CD4-positive, alpha-beta T cell treated with Interleukin-21 for 1 hour (primary cell): ENCODE data around the gene TRIM10.

Experiments used
- DNase-seq: peaks from one replicate; pipeline ENCODE4 v3.0.0-alpha.2; 2020

TRIM10 gene, protein sequence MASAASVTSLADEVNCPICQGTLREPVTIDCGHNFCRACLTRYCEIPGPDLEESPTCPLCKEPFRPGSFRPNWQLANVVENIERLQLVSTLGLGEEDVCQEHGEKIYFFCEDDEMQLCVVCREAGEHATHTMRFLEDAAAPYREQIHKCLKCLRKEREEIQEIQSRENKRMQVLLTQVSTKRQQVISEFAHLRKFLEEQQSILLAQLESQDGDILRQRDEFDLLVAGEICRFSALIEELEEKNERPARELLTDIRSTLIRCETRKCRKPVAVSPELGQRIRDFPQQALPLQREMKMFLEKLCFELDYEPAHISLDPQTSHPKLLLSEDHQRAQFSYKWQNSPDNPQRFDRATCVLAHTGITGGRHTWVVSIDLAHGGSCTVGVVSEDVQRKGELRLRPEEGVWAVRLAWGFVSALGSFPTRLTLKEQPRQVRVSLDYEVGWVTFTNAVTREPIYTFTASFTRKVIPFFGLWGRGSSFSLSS

DNA sequence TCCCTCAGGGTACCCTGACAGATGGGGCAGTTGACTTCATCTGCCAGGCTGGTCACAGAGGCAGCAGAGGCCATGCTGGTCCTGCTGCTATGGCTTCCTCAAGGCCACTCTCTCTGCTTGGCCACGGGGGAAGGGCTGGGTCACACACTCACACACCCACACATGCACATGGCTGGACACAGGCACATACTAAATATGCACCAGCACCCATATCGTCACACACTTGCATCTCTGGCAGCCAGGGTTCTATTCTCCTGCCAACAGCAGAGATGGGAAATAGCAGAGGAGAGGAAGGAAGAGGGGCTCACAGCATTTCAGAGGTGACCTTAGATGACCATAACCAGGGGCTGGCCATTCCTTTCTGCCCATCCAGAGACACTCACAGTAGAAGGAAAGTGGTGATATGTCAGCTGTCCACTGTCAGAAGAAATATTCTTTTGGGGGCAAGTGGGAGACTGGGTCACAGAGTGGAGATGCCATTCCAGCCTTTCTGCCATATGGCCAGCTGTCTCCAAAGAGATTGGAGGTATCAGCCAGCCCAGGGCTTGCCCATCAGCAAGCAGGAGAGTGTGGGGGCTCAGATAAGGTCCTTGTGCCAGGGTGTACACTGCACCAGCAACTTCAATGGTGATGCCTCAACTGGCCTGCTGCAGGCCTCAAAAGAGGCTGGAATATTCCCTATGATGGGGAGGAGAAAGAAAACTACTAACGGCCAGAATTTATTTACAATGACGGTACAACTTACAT lies at the start of gene TRIM10:
Gene TRIM10, minus strand, starts transcription at position 427 of the 747 bp plus-strand sequence. Its CDS starts 353 bp downstream, at position 74.
- no peak for DNase-seq

DNA sequence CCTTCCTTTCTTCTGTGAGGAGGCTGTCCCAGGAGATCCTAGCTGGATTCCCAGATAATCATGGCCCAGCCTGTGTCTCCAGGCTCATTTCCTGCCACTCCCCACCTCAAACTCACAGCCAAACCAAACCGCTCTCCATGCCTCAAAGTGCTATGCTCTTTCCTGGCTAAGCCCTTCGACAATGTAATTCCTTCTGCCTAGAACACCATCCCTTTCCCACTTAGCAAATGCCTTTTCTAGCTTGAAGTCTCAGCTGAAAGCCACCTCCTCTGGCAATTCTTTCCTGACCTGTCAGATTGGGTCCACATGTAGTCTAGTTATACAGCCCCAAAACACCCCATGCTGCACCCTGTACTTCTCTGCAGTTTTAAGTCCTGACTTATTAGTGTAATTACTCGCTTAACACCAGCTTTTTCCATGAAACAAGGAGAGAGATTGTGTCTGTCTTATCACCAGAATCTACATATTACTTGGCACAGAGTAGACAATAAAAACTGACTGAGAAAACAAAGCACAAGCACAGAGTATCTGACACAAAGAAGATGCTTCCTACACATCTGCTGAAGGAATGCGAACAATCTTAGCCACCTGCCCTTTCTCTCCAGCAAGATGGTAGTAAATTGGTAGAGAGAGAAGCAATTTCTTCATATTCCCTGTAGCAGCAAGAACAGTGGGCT lies 46.7 kb upstream of the TRIM10 start:
- DNase-seq: no peak

DNA sequence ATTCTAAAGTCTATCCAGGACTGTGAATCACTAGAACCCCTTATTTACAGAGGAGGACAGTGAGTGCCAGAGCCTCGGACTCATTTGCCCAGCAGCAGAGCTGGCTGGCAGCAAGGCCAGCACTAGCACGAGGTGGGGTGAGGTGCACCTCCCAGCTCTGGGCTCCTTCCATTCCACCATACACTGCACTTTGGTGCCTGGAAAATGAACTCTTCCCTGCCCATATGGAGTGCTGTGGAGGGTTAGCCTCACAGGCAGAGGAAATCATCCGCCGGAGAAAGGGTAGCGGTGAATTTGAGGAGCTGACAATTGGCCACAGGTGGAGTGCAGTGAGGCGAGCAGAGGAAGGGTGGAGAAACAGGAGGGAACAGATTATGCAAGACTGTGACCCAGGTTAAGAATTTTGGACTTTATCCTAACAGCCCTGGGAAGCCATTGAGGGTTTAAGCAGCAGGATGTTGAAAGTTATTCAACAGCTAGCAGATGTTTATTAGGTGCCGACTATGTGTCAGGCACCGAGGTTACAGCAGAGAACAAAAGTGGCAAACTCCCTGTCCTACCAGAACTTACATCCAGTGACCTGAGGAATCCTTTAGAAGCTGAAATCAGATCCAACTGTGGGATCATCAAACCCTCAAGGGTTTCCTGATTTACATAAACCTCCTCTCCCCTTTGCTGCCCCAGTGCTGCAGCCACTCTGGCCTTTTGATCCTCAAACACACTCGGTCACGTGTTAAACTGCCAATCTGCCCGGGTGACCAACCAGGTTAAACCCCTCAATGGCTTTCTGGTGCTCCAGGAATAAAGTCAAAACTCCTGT lies 46.0 kb upstream of the TRIM10 start:
- no peak for DNase-seq

DNA sequence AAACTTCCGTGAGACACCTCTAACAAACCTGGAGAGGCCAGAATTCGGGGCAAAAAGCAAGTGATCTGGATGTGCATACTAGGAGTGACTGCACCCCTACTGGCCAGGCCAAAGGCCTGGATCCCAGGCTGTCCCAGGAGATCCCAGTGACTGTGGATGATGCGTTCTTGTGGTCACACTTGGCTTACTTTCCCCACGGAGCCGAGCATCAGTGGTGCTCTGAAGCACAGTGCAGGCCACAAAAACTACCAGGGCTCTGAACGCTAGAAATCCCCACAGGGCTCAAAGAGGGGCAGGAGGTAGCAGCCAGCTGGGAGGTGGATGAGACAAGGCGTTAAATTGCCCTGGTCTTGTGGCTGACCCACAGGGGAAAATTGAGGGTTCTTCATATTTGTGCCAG lies 45.1 kb upstream of the TRIM10 start:
- DNase-seq: no peak

DNA sequence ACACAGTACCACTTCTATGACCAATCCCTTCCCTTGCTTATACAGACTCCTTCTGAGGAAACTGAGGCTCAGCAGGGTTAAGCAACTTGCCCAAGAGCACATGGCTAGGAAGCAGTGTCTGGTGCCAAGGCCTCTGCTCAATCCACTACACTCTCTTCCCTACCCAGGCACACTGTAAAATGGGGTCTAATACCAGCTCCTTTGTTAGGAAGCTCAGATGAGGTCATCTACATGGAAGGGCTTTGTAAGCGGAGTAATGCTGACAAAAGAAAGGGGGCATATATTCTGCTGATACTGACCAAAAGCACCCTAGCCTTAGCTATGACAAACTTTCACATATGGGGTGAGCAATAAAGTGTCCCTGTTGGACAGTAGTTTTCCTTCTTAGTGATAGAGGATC lies 43.1 kb upstream of the TRIM10 start:
- no peak for DNase-seq

DNA sequence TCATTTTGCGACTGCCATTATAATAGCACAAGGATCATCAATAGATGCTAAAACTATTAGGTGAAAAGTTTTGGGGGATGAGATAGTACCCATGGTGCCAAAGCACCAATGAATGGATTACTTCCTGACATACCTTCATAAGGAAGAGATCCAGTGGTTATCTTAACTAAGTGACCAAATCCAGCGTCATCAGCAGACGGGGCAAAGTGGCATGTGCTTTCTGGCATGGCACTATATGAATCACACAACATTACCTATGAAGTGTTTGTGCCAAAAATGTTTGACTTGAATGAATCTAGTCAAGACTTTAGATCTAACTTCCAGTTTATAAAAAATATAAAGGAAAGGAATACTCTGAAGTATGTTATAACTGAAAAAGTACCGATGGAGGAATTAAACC lies 41.4 kb upstream of the TRIM10 start:
- no peak for DNase-seq

DNA sequence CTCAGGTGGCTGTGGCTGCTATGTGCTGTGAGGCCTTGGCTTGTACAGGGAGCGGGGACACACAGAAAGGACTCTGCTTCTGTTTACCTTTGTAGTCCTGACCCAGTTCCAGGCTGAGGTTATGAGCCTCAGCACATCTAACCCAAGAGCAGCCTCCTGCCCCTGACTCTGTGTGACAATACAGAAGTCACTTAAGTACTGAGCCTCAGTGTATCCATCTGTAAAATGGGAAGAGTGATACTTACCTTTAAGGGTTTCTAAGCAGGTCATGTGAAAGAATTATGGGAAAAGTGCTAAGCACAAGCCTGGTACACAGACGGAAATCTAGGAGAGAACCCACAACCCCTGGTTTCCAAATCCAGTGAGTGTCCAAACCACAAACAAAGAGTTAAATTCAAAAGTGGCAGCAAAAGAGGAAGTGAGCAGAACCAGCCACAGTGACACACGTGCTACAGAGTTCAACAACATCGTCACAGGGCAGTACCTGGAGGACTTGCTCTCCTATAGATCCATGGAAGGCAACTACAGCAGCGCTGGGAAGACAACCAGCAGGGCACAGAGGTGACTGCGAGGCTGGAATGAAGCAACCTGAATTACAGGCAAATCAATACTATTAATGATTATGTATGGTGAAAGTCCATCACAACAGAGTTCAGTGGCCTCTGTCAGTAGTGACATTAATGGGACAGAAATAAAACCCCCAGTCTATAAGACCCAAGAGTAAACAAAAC lies 39.7 kb upstream of the TRIM10 start:
- DNase-seq: no peak

DNA sequence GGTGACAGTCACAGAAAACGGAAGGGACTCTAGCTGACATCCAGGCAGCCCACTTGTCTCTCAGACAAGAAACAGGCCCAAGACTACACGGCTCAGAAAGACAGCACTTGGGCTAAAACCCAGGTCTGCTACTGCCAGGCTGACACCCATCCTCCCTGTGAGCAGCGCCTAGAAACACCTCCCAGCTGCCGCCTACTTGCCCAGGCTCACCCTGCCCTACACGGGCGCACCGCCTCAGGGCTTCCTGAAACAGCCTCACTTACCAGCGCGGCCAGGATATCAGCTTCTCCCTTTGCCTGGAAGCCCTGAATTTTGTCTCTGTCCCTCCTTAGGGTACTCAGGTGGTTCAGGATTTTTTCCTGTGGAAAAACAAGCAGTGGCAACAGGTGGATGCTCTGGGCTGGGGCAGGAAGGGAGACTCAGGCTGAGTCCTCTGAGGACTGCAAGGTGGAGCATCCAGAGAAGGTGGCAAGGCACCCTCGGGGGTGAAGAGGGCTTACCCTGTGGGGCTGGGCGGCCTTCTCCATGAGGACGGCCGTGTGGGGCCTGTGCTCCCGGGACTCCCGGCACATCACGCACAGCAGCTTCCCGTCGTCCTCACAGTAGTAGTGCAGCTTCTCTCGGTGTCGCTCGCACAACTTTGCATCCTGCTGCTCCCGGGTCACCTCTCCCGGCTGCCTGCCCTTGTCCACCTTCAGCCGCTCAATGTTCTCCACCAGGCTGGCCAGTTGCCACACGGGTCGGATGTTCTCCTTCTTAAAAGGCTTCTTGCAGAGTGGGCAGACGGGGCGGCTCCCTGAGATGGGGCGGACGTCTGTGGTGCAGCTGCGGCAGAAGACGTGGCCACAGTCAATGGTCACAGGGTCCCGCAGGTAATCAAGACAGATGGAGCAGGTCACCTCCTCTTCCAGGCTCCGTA lies 37.4 kb upstream of the TRIM10 start:
- DNase-seq: no peak

DNA sequence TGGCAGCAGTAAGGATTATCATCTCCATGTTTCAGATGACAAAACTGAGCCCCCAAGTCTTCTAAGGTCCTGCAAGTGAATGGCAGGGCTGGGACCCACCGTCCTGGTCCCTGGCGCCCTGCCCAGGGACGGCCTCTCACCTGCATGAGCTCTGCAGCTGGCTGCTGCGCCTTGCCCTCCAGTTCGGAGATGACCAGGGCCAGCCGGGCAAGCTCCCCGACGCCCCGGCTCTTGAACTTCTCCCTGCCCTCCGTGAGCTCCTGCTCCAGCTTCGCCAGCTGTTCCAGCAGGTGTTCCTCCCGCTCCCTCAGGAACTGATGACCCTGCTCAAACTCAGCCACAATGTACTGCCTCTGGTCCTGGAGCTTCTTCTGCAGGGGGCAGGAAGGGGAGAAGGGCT lies 35.4 kb upstream of the TRIM10 start:
- no peak for DNase-seq

DNA sequence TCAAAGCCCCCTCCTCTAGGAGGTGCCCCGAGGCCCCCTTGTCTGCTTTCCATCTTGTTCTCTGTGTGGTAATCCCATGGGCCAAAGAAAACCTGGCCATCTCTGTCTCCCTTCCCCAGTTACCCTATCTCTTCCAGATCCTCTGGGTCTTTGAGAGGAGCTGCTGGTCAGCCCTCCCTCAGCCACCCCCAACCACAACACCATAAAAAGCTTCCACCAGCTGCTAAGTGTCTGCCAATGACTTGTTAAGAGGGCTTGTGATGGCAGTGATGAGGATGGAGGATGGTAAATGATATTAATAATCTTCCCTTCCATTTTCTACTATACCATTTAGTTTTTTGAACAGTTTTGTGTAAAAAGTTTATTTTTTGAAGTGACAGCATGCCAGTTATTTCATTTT lies 34.9 kb upstream of the TRIM10 start:
- DNase-seq: no peak

DNA sequence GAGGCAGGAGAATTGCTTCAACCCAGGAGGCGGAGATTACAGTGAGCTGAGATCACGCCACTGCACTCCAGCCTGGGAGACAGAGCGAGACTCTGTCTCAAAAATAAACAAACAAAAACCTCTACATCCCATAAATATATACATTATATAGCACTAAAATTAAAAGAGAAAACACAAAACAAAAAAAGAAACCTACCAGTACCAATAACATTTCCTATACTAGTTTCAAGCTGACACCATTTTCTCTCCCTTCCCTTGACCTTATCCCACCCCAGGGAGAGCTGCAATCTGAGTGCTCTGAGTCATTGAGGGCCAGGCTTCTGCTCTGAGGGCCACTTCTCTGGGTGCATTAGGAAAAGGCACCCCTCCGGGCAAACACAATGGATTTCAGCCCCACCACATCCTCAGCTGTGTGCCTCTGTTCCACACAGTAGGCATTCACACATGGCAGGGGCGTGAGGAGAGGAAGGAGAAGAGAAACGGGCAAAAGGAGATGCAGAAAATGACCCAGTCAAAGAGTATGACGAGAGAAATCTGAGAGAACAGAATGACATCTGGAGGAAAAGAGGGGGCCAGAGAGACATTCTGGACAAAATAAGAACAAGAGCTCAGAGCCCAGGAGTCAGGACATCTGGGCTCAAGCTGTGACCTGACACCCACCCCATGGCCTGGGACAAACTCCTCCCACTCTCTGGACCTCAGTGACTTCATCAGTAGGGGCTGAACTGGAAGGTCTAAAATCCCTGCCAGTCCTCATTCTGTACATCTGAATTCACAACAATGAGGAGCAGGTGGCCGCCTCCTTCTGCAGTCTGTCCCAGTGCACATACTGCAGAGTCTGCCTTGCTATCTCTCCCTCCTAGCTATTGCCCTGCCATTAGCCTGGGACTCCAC lies 34.0 kb upstream of the TRIM10 start:
- DNase-seq: no peak

DNA sequence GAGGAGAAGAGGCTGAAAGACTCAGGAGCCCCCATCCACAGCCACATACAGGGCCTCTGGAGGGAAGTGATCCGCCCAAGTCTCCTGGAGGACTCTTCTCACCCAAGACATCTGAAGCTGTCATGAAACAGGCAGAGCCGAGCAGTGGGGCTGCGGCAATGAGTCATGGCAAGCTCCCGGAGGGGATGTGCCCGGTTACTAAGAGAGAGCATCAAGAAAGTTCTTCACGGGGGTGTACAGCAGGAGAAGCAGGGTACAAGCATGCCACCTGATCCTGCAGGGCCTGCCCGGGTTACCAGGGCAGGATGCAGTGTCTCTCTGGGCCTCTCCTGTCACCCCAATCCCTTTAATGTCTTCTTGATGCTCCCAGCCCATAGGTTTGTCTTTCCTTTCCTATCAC lies 31.1 kb upstream of the TRIM10 start:
- no peak for DNase-seq

DNA sequence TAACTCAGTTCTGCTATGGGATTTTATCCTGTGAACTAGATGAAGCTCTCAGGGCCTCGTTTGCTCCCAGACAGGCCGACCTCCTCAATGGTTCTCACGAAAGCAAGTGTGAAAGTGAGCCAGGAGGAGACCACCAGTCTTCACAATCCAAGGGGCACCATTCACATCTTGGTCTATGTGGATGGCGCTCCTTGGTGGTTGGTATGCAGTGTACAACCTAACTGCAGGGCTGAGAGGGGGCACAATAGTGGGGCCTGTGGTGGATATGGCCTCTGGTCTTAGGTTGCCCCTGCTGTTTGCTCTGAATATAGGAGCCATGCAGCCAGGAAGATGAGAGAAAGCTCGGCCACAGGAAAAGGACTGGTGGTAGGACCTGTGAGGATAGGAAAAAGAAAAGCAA lies 27.5 kb upstream of the TRIM10 start:
- no peak for DNase-seq

DNA sequence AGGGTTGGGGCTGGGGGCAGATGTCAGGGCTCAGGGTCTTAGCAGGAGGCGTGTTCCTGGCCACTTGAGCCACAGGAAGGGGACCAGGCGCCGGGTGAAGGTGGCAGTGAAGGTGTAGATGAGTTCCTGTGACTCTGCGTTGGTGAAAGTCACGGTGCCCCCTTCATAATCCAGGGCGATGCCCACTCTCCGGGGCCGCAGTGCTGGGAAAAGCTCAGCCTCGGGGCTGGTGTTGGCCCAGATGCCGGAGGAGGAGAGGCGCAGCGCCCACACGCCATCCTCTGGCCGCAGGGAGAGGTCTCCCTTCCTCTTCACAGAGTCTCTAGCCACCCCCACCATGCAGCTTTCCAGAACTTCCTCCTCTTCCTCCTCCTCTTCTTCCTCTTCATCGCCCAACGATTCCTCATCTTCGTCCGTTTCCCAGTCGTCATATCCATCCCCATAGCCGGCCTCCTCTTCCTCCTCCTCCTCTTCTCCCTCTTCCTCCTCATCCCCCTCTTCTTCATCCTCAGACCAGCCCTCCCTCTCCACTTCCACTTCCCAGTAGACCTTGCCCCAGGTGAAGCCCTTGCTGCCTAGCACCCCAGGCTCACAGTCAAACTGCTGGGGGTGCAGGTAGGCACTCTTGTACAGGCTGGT lies 25.0 kb upstream of the TRIM10 start:
- no peak for DNase-seq

DNA sequence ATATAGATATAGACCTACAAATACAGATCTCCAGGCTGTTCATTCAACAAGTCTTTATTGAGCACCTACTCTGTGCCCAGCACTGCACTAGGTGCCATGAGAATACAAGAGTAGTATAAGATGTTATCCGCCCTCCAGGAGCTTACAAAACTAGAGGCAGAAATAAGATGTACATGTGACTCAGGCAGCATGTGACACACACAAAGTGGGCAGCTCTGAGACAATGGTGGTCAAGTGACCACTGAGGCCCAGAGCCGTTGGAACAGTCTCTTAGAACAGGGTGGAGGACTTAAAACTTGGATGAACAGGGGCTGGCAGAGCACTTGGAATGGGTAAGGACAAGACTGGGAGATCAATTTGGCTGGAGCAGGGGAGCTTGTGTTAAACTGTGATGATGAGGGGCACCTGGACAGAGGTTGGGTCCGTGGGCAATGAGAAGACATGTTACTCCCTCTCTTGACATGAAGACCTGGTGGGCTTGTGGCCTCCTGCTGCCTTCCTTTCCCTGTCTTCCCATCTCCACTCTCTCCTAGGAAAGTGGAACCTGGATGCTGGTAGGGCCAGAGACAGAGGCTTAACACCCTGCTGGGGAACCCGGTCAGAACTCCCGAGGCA lies 23.5 kb upstream of the TRIM10 start:
- no peak for DNase-seq

DNA sequence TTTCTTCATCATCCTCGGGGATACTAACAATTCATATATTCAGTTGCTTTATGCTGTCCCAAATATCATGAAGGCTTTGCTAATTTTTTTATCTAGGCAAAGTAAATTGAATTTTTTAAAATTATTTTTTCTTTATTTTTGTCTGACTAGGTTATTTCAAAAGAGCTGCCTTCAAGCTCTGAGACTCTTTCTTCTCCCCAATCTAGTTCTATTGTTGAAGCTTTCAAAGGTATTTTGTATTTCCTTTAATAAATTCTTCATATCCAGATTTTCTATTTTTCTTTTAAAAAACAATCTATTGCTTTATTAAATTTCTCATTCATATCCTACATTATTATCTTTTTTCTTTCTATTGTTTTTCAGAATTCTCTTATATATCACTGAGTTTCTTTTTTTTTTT lies 19.1 kb upstream of the TRIM10 start:
- no peak for DNase-seq

DNA sequence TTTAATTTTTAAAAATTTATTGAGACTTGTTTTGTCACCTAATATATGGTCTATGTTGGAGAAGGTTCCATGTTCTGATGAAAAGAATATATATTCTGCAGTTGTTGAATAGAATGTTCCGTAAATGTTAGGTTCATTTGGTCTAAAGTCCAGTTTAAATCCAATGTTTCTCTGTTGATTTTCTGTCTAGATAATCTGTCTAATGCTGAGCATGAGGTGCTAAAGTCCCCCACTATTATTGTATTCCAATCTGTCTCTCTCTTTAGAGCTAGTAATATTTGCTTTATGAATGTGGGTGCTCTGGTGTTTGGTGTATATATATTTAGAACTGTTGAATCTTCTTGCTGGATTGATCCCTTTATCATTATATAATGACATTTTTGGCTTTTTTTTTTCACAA lies 17.8 kb upstream of the TRIM10 start:
- DNase-seq: no peak

DNA sequence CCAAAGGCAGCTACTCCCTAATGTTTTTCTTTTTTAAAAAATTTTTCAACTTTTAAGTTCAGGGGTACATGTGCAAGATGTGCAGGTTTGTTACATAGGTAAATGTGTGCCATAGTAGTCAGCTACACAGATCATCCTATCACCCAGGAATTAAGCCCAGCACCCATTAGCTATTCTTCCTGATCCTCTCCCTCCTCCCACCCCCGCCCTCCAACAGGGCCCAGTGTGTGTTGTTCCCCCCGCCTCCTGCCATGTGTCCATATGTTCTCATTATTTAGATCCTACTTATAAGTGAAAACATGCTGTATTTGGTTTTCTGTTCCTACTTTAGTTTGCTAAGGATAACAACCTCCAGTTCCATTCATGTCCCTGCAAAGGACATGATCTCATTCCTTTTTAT lies 14.8 kb upstream of the TRIM10 start:
- DNase-seq: no peak

DNA sequence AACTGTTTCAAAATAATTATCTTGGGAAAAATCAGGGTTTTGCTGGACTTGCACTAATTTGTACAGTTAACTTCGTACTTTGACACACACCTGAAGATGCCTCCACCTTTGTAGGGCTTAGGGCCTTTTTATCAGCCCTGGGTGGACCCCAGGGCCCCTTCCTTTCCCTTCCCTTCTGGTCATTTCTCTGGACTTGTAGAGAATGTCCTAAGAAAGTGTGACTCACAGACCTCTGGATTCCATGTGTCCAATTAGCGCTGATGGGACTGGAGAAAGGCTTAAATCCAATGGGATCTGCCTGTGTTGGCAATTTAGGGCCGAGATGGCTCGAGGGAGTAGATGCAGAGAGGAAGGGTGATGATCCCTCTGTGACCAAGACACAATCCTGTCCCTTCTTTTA lies 11.7 kb upstream of the TRIM10 start:
- DNase-seq: no peak
